ENCODE measurements around the gene TCFL5. TPM values are rescaled to one million over a fixed set of nuclear protein-coding genes. Genes with fewer than 3 reads are reported as not detected.

Gene TCFL5
- total and polyA plus RNA-seq, 2 donors (not counting 3 experiments of a cell fraction or from before 2014, with no cell fraction given): 4.4 to 11.1 TPM

GRCh38 chr20:62804627-62805154 is 56.9 kb downstream of the TCFL5 start, which contains the start of gene OGFR:
TSS of gene OGFR (plus strand) at chr20:62804835. CDS start at chr20:62804860, 25 bp downstream.
- H3K4me2 ChIP-seq (ENCODE audit: insufficient read depth, low read length): peak within 1 kb of the TSS; percentile 44
- ChIA-PET CTCF (interaction anchor here (0.7 to 2.2 kb wide), 4 partner anchors 10 to 660 kb away, joined by 3 to 7 read pairs (median 3); no protein-coding TSS in a partner anchor), POLR2A (interaction anchor here (0.6 kb wide), 1 partner anchor 55 kb away, joined by 3 read pairs; no protein-coding TSS in a partner anchor)
- TF ChIP-seq POLR2AphosphoS5 (IDR thresholded peaks at IDR 0.05; ENCODE audit: insufficient read depth, low read depth, low read length) (peak; percentile 63), JUN (IDR thresholded peaks at IDR 0.05; ENCODE audit: borderline replicate concordance, insufficient read depth, insufficient read length, low read depth) (no peak), GATA2 (IDR thresholded peaks at IDR 0.05; ENCODE audit: insufficient read depth, insufficient read length, low read depth, low read length) (no peak), EZH2 (IDR thresholded peaks at IDR 0.05; ENCODE audit: borderline replicate concordance, low read depth, low read length, severe bottlenecking) (no peak), POLR2A (IDR thresholded peaks at IDR 0.05; ENCODE audit: low read depth, low read length) (peak; percentile 24), FOS (IDR thresholded peaks at IDR 0.05; ENCODE audit: borderline replicate concordance, insufficient read depth, low read length) (no peak), MYC (IDR thresholded peaks at IDR 0.05; ENCODE audit: low read depth, low read length) (no peak), CTCF (IDR thresholded peaks at IDR 0.05; ENCODE audit: extremely low read depth in 1 of 2, insufficient read depth in 1 of 2, low read depth in 1 of 2, low read length in 2 of 2) (no peak)
- TF ChIP-seq, protein P1, sequence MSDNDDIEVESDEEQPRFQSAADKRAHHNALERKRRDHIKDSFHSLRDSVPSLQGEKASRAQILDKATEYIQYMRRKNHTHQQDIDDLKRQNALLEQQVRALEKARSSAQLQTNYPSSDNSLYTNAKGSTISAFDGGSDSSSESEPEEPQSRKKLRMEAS (IDR thresholded peaks at IDR 0.05; ENCODE audit: insufficient read depth, insufficient read length): no peak
- H3K9me1 ChIP-seq (replicated peaks; ENCODE audit: control insufficient read depth, extremely low read depth, insufficient read depth, low read length): no peaks in the 10 kb centered on the region
- H3K79me2 ChIP-seq (ENCODE audit: control insufficient read depth, insufficient read depth, low read length): peaks cover 23% of the 10 kb centered on the region
- no peak within 1 kb of the TSS for H3K27ac ChIP-seq (ENCODE audit: insufficient read depth, low read depth, low read length)
- intact Hi-C loops (cut with micrococcal nuclease): loop anchor here (5.0 to 10.0 kb wide), 2 partner anchors 302 to 420 kb away; partner anchors contain the start of gene RPS21
- peak within 1 kb of the TSS; percentile 52 to 96 (median 57) for H3K4me3 ChIP-seq (replicated peaks in 1 of 3; ENCODE audit: insufficient read depth in 1 of 3, low read depth in 1 of 3, low read length in 3 of 3)
- dilution Hi-C loops (cut with MboI; ENCODE audit: extremely low pct_ligation_motif_present, low sequenced_read_pairs): no loop called here
- peak within 1 kb of the TSS; percentile 76 for H2AFZ ChIP-seq (ENCODE audit: low read depth, low read length)
- no TSS peak for BruUV-seq (replicated peaks)
- H4K20me1 ChIP-seq (replicated peaks; ENCODE audit: control insufficient read depth, extremely low read depth, insufficient read depth, low read length): no peaks in the 10 kb centered on the region
- no peaks in the 10 kb centered on the region for H3K9me3 ChIP-seq (replicated peaks; ENCODE audit: control insufficient read depth, insufficient read depth, low read length)
- H3K27me3 ChIP-seq (ENCODE audit: control insufficient read depth in 2 of 2, insufficient read depth in 2 of 2, low read length in 2 of 2): no peaks in the 10 kb centered on the region
- peak; percentile 46 for DNase-seq (ENCODE audit: low read depth, low spot score)
- H3K4me1 ChIP-seq (ENCODE audit: control insufficient read depth, extremely low read depth, insufficient read depth, low read length): peaks cover 11% of the 10 kb centered on the region
- H3K9ac ChIP-seq (replicated peaks; ENCODE audit: extremely low read depth, insufficient read depth, low read length): peak within 1 kb of the TSS; percentile 21
- peak; percentile 62 for FAIRE-seq
- H3K36me3 ChIP-seq (ENCODE audit: control insufficient read depth in 2 of 2, extremely low read depth in 1 of 2, insufficient read depth in 2 of 2, low read length in 2 of 2): peaks cover 7 to 18% of the 10 kb centered on the region in 2 experiments

Data from endothelial cell of umbilical vein (primary cell).